ENCODE results near the gene SLC25A17. TPM values are rescaled to one million over a fixed set of nuclear protein-coding genes. Genes with fewer than 3 reads are reported as not detected.
"Not testable (repeated sequence)": the region's sequence is repeated elsewhere in the genome, so short reads cannot be mapped to it uniquely, and the experiment has no call there.

SLC25A17 gene
- total RNA-seq, 1 donor from 2014 or later = 4.8 TPM

GRCh38 chr22:40853333-40853732 is 34.2 kb upstream of the SLC25A17 start:
- no peak for TF ChIP-seq CTCF (IDR thresholded peaks at IDR 0.05; ENCODE audit: borderline replicate concordance)
- peak overlapping the region; percentile 84 for H3K4me3 ChIP-seq
- H3K27me3 ChIP-seq (ENCODE audit: low read depth) = no peaks in the 10 kb centered on the region
- DNase-seq = no peak
- H3K27ac ChIP-seq (replicated peaks) = no peak overlapping the region
- H3K4me1 ChIP-seq = peaks cover 68% of the 10 kb centered on the region
- peaks cover 25% of the 10 kb centered on the region for H3K36me3 ChIP-seq
- intact Hi-C loops (cut with micrococcal nuclease) = no loop called here
- no peaks in the 10 kb centered on the region for H3K9me3 ChIP-seq (replicated peaks)

GRCh38 chr22:40845816-40846215 is 26.7 kb upstream of the SLC25A17 start:
- intact Hi-C loops (cut with micrococcal nuclease) = loop anchor here (10.0 kb wide), 1 partner anchor 319 kb away; no protein-coding TSS in a partner anchor
- H3K36me3 ChIP-seq = peaks cover 97% of the 10 kb centered on the region
- not testable (repeated sequence) for H3K9me3 ChIP-seq (replicated peaks); H3K4me3 ChIP-seq; H3K4me1 ChIP-seq; H3K27me3 ChIP-seq (ENCODE audit: low read depth); DNase-seq; H3K27ac ChIP-seq (replicated peaks)

GRCh38 chr22:40844951-40845350 is 25.8 kb upstream of the SLC25A17 start:
- no peak overlapping the region for H3K27ac ChIP-seq (replicated peaks)
- no peaks in the 10 kb centered on the region for H3K9me3 ChIP-seq (replicated peaks)
- no peaks in the 10 kb centered on the region for H3K4me1 ChIP-seq
- H3K4me3 ChIP-seq = no peak overlapping the region
- DNase-seq = no peak
- TF ChIP-seq CTCF (IDR thresholded peaks at IDR 0.05; ENCODE audit: borderline replicate concordance) = no peak
- intact Hi-C loops (cut with micrococcal nuclease) = loop anchor here (10.0 kb wide), 1 partner anchor 320 kb away; no protein-coding TSS in a partner anchor
- H3K27me3 ChIP-seq (ENCODE audit: low read depth) = no peaks in the 10 kb centered on the region
- peaks cover 97% of the 10 kb centered on the region for H3K36me3 ChIP-seq

- Histone ChIP-seq H3K4me1 (no peaks in the 10 kb centered on the region), H3K27ac (replicated peaks) (no peak overlapping the region), H3K27me3 (ENCODE audit: low read depth) (no peaks in the 10 kb centered on the region), H3K9me3 (replicated peaks) (no peaks in the 10 kb centered on the region), H3K4me3 (no peak overlapping the region), H3K36me3 (peaks cover 95% of the 10 kb centered on the region)
- intact Hi-C loops (cut with micrococcal nuclease) = no loop called here
- no peak for TF ChIP-seq CTCF (IDR thresholded peaks at IDR 0.05; ENCODE audit: borderline replicate concordance)
- no peak for DNase-seq
Measured at GRCh38 chr22:40838486-40838885, 19.3 kb upstream of the SLC25A17 start.

- no peak for DNase-seq
- H3K4me3 ChIP-seq = no peak overlapping the region
- H3K4me1 ChIP-seq = no peaks in the 10 kb centered on the region
- H3K27me3 ChIP-seq (ENCODE audit: low read depth) = no peaks in the 10 kb centered on the region
- no peaks in the 10 kb centered on the region for H3K9me3 ChIP-seq (replicated peaks)
- TF ChIP-seq CTCF (IDR thresholded peaks at IDR 0.05; ENCODE audit: borderline replicate concordance) = no peak
- intact Hi-C loops (cut with micrococcal nuclease) = no loop called here
- H3K36me3 ChIP-seq = peaks cover 96% of the 10 kb centered on the region
- no peak overlapping the region for H3K27ac ChIP-seq (replicated peaks)
Measured at GRCh38 chr22:40834619-40835018, 15.5 kb upstream of the SLC25A17 start.

GRCh38 chr22:40829131-40829530 is 10.0 kb upstream of the SLC25A17 start:
- Histone ChIP-seq H3K27ac (replicated peaks) (no peak overlapping the region), H3K9me3 (replicated peaks) (no peaks in the 10 kb centered on the region), H3K4me1 (no peaks in the 10 kb centered on the region), H3K27me3 (ENCODE audit: low read depth) (no peaks in the 10 kb centered on the region), H3K4me3 (no peak overlapping the region), H3K36me3 (peaks cover 96% of the 10 kb centered on the region)
- TF ChIP-seq CTCF (IDR thresholded peaks at IDR 0.05; ENCODE audit: borderline replicate concordance) = no peak
- intact Hi-C loops (cut with micrococcal nuclease) = no loop called here
- DNase-seq = no peak
